Right lobe of liver (tissue), 4 donors: Measurements from ENCODE around the gene CUX1.
"Not testable (repeated sequence)": the region's sequence is repeated elsewhere in the genome, so short reads cannot be mapped to it uniquely, and the experiment has no call there.

ENCODE experiments used
- CTCF ChIP-seq, 4 donors: fragments of 200-600 bp in 3 of 4; fragments of 450-650 bp in 1 of 4; IDR thresholded peaks; one replicate each; pipeline versions ENCODE4 v1.5.1 to v1.8.0; 2016 to 2022; ENCODE audit warnings: antibody characterized with exemption in 4 of 4, mild to moderate bottlenecking in 2 of 4
- POLR2A ChIP-seq: fragments of 450-650 bp; IDR thresholded peaks from one replicate; pipeline ENCODE4 v1.6.1; 2017; ENCODE audit warnings: antibody characterized with exemption, mild to moderate bottlenecking
- donor health status: DM: no; HTN: no; CAD: no.
- donor health status: DM: no; HTN: no; CAD: no.
- donor health status: DM: no; HTN: yes; CAD: no.

GRCh38 chr7:101792682-101793071 lies 24.7 kb upstream of the CUX1 start:
- TF ChIP-seq CTCF (IDR thresholded peaks at IDR 0.05); POLR2A: not testable (repeated sequence)
